Measurements from ENCODE around the gene RAD18.

The RAD18 gene

GRCh38 chr3:8886546-8886945, 76.7 kb downstream of the RAD18 start:
- in situ Hi-C loops (cut with HindIII; ENCODE audit: low sequenced_read_pairs): no loop called here

GRCh38 chr3:8885536-8886316, 77.5 kb downstream of the RAD18 start:
- in situ Hi-C loops (cut with HindIII; ENCODE audit: low sequenced_read_pairs): no loop called here
- H3K4me3 ChIP-seq (ENCODE audit: low read depth, low read length): no peak overlapping the region
- no peak for DNase-seq (ENCODE audit: low read depth)
- TF ChIP-seq, protein P1, sequence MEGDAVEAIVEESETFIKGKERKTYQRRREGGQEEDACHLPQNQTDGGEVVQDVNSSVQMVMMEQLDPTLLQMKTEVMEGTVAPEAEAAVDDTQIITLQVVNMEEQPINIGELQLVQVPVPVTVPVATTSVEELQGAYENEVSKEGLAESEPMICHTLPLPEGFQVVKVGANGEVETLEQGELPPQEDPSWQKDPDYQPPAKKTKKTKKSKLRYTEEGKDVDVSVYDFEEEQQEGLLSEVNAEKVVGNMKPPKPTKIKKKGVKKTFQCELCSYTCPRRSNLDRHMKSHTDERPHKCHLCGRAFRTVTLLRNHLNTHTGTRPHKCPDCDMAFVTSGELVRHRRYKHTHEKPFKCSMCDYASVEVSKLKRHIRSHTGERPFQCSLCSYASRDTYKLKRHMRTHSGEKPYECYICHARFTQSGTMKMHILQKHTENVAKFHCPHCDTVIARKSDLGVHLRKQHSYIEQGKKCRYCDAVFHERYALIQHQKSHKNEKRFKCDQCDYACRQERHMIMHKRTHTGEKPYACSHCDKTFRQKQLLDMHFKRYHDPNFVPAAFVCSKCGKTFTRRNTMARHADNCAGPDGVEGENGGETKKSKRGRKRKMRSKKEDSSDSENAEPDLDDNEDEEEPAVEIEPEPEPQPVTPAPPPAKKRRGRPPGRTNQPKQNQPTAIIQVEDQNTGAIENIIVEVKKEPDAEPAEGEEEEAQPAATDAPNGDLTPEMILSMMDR (IDR thresholded peaks at IDR 0.05; ENCODE audit: low read depth, low read length, missing control alignments): no peak

More at GRCh38 chr3:8886546-8886945, 76.7 kb downstream of the RAD18 start:
- DNase-seq (ENCODE audit: low read depth): no peak
- no peak overlapping the region for H3K4me3 ChIP-seq (ENCODE audit: low read depth, low read length)
- TF ChIP-seq, protein P1 (IDR thresholded peaks at IDR 0.05; ENCODE audit: low read depth, low read length, missing control alignments): no peak

DNA sequence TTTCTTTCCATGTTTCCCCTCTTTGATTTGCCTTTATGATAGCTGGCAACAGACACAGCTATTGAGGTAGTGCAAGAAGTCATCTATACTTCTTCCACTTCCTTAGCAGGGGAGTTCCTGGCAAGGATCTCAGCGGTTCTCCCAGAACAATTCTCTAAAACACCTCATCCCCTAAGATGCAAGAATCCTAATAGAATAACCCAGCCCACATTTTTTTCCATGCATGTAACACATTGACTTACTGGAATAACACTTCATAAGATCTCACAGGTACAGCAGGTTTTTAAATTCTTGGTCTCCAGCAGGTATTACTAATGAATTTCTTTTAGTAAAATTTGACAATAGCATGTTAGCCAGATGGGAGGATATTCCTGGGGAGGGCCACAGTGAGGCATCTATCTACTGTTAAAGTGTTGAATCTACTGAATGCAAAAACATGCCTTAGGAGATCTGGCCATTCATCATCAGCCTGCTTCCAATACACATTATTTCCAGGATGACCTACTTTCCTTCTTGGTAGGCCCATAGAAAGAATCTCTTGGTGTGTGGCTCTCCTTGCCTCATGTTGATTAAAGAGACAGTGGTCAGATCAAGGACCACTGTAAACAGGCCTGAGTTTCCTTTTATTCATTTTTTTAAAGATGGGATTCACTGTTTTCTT, 78.5 kb downstream of the RAD18 start:
- TF ChIP-seq, protein P1 (IDR thresholded peaks at IDR 0.05; ENCODE audit: low read depth, low read length, missing control alignments): no peak
- DNase-seq (ENCODE audit: low read depth): no peak
- no peak overlapping the region for H3K4me3 ChIP-seq (ENCODE audit: low read depth, low read length)
- in situ Hi-C loops (cut with HindIII; ENCODE audit: low sequenced_read_pairs): no loop called here

GRCh38 chr3:8882642-8883041, 80.6 kb downstream of the RAD18 start:
- in situ Hi-C loops (cut with HindIII; ENCODE audit: low sequenced_read_pairs): no loop called here
- TF ChIP-seq, protein P1 (IDR thresholded peaks at IDR 0.05; ENCODE audit: low read depth, low read length, missing control alignments): no peak
- H3K4me3 ChIP-seq (ENCODE audit: low read depth, low read length): no peak overlapping the region
- no peak for DNase-seq (ENCODE audit: low read depth)

DNA sequence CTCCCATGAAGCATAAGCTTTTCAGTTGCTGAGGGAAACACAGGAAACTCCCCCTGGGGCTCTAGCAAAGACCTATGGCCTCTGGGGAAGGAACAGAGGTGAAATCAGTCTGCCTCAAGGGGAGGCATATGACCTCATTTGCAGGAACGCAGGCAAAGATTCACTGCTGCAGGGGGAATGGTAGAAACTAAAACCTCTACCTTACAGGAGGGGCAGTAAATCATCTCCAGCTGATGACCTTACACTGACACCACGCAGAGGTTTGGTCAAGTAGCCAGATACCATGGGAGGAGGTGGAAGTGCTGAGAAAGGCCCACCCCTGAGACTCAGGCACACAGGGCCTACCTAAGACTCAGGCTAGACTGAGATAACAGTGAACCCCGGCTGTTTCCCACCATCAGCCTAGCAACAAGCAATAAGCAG, 81.1 kb downstream of the RAD18 start:
- TF ChIP-seq, protein P1 (IDR thresholded peaks at IDR 0.05; ENCODE audit: low read depth, low read length, missing control alignments): no peak
- DNase-seq (ENCODE audit: low read depth): no peak
- no peak overlapping the region for H3K4me3 ChIP-seq (ENCODE audit: low read depth, low read length)
- in situ Hi-C loops (cut with HindIII; ENCODE audit: low sequenced_read_pairs): no loop called here

DNA sequence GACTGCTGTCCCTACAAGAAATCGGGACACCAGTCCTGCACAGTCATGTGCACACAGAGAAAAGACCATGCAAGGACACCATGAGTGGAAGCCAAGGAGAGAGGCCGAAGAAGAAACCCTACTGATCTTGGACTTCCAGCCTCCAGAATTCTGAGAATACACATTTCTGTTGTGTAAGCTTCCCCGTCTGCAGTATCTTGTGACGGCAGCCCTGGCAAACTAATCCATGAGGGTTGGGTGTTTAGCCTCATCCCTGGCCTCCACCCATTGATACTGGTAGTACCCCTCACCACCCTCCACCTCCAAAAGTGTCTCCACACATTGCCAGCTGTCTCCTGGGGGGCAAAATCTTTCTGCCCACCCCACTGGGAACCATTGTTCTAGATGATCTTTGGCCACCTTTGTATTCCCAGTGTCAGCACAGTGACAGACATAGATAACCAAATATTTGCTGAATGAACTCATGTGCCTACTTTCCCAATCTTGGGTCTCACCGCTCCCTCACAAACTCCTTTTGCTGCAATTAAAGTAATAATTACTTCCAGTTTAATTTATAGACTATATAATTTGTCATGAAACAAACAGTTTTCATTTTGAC, 83.8 kb downstream of the RAD18 start:
- TF ChIP-seq, protein P1 (IDR thresholded peaks at IDR 0.05; ENCODE audit: low read depth, low read length, missing control alignments): no peak
- in situ Hi-C loops (cut with HindIII; ENCODE audit: low sequenced_read_pairs): no loop called here
- no peak overlapping the region for H3K4me3 ChIP-seq (ENCODE audit: low read depth, low read length)

More for the DNA sequence above, 83.8 kb downstream of the RAD18 start:
- DNase-seq (ENCODE audit: low read depth): no peak
